Activated CD8-positive, alpha-beta memory T cell treated with anti-CD3 and anti-CD28 coated beads, Interleukin-2, amount 50 U/mL, for 4 hours (primary cell): Measurements from ENCODE around the gene RARRES2.

ENCODE experiments used
- DNase-seq: peaks from one replicate; pipeline ENCODE4 v3.0.0-alpha.2; 2020

RARRES2 gene

GRCh38 chr7:150375662-150376521 is 34.5 kb upstream of the RARRES2 start:
- DNase-seq, result peak; percentile 45

- no peak for DNase-seq
These were observed 33.0 kb upstream of the RARRES2 start for GRCh38 chr7:150374472-150374871.

GRCh38 chr7:150374026-150374425 is 32.6 kb upstream of the RARRES2 start:
- no peak for DNase-seq

- no peak for DNase-seq
These were observed 31.8 kb upstream of the RARRES2 start for GRCh38 chr7:150373049-150373801.

- DNase-seq, result no peak
These were observed 31.0 kb upstream of the RARRES2 start for GRCh38 chr7:150372271-150373048.

- DNase-seq, result no peak
These were observed 30.5 kb upstream of the RARRES2 start for GRCh38 chr7:150371996-150372270.

- no peak for DNase-seq
These were observed 29.9 kb upstream of the RARRES2 start for GRCh38 chr7:150371131-150371995.

- no peak for DNase-seq
These were observed 29.2 kb upstream of the RARRES2 start for GRCh38 chr7:150370612-150371071.

GRCh38 chr7:150369748-150370501 is 28.5 kb upstream of the RARRES2 start:
- DNase-seq, result no peak

- DNase-seq, result peak; percentile 76
These were observed 27.7 kb upstream of the RARRES2 start for GRCh38 chr7:150368884-150369747.

- DNase-seq, result peak; percentile 83
These were observed 26.9 kb upstream of the RARRES2 start, which contains the start of gene REPIN1 for GRCh38 chr7:150368096-150368883. TSS of gene REPIN1 (plus strand) at chr7:150368822. CDS start at chr7:150369712, 890 bp downstream.

GRCh38 chr7:150367677-150368095 is 26.3 kb upstream of the RARRES2 start:
- no peak for DNase-seq

GRCh38 chr7:150365673-150366398 is 24.4 kb upstream of the RARRES2 start:
- no peak for DNase-seq

- DNase-seq, result no peak
These were observed 23.8 kb upstream of the RARRES2 start for GRCh38 chr7:150365194-150365593.

- no peak for DNase-seq
These were observed 22.4 kb upstream of the RARRES2 start for GRCh38 chr7:150363872-150364271.

GRCh38 chr7:150363370-150363769 is 21.9 kb upstream of the RARRES2 start:
- no peak for DNase-seq

GRCh38 chr7:150361807-150362621 is 20.6 kb upstream of the RARRES2 start:
- no peak for DNase-seq

GRCh38 chr7:150361402-150361801 is 20.0 kb upstream of the RARRES2 start:
- DNase-seq, result no peak
